GM18498 (cell line): ENCODE measurements around the gene COX20.
A peak's percentile ranks its signal among the peaks of the same experiment; 100 is the strongest.

Source experiments
- ATAC-seq: cut with Tn5 transposase; IDR thresholded peaks from one replicate; pipeline ENCODE4 v1.9.1; 2021; ENCODE audit warnings: mild to moderate bottlenecking, moderate library complexity; ENCODE audit not compliant: unreplicated experiment

COX20 gene

GRCh38 chr1:244850896-244851295 lies 15.4 kb downstream of the COX20 start:
- no peak for ATAC-seq

GRCh38 chr1:244851546-244852231 lies 16.2 kb downstream of the COX20 start:
- no peak for ATAC-seq

- no peak for ATAC-seq
These were observed 17.2 kb downstream of the COX20 start for GRCh38 chr1:244852694-244853093.

- no peak for ATAC-seq
These were observed 18.7 kb downstream of the COX20 start for GRCh38 chr1:244854166-244854565.

- ATAC-seq: no peak
These were observed 19.6 kb downstream of the COX20 start for GRCh38 chr1:244854865-244855578.

- ATAC-seq: no peak
These were observed 22.3 kb downstream of the COX20 start for GRCh38 chr1:244857761-244858160.

- ATAC-seq: no peak
These were observed 22.9 kb downstream of the COX20 start for GRCh38 chr1:244858357-244858756.

- no peak for ATAC-seq
These were observed 24.6 kb downstream of the COX20 start for GRCh38 chr1:244860078-244860477.

GRCh38 chr1:244860914-244861610 lies 25.6 kb downstream of the COX20 start:
- ATAC-seq: no peak

GRCh38 chr1:244861683-244862082 lies 26.2 kb downstream of the COX20 start:
- no peak for ATAC-seq

- ATAC-seq: no peak
These were observed 26.9 kb downstream of the COX20 start for GRCh38 chr1:244862354-244862698.

GRCh38 chr1:244862699-244863490 lies 27.4 kb downstream of the COX20 start:
- peak; percentile 68 for ATAC-seq

- peak; percentile 5 for ATAC-seq
These were observed 28.2 kb downstream of the COX20 start for GRCh38 chr1:244863491-244864252.

- ATAC-seq: peak; percentile 68
These were observed 29.0 kb downstream of the COX20 start, which contains the start of gene HNRNPU for GRCh38 chr1:244864253-244865027. Gene HNRNPU, minus strand, starts transcription at chr1:244864543. Its CDS starts 236 bp downstream, at chr1:244864307.

GRCh38 chr1:244865028-244865371 lies 29.5 kb downstream of the COX20 start:
- ATAC-seq: no peak

- ATAC-seq: no peak
These were observed 30.4 kb downstream of the COX20 start for GRCh38 chr1:244865820-244866219.

GRCh38 chr1:244866355-244866754 lies 30.9 kb downstream of the COX20 start:
- ATAC-seq: no peak

- ATAC-seq: no peak
These were observed 33.3 kb downstream of the COX20 start for GRCh38 chr1:244868484-244869363.

- no peak for ATAC-seq
These were observed 33.9 kb downstream of the COX20 start for GRCh38 chr1:244869364-244869827.
